HepG2 (cell line): ENCODE results near the gene RORC.
A peak's percentile ranks its signal among the peaks of the same experiment; 100 is the strongest.

Experiments used
- CTCF ChIP-seq: sonication (generic); formaldehyde crosslinking; IDR thresholded peaks from 2 replicates; pipeline ENCODE4 v1.5.0; 2020; ENCODE audit warnings: mild to moderate bottlenecking, missing genetic modification reagents, moderate library complexity
- EHMT2 ChIP-seq: fragments of 200-600 bp; sonication (generic); IDR thresholded peaks from 2 replicates; pipeline ENCODE4 v1.7.0; 2017; ENCODE audit warnings: antibody characterized with exemption, low read depth, low read length, borderline replicate concordance
- FOSL1 ChIP-seq: sonication (generic); formaldehyde crosslinking; IDR thresholded peaks from 2 replicates; pipeline ENCODE4 v1.9.0; 2021; ENCODE audit warnings: missing genetic modification reagents, borderline replicate concordance
- FOXM1 ChIP-seq: sonication (generic); formaldehyde crosslinking; IDR thresholded peaks from 2 replicates; pipeline ENCODE4 v1.5.0; 2020; ENCODE audit warnings: missing genetic modification reagents
- GMEB2 ChIP-seq: IDR thresholded peaks from 2 replicates; pipeline ENCODE4 v1.6.1; 2016; ENCODE audit warnings: missing biosample characterization, missing genetic modification reagents, low read depth
- GTF2F1 ChIP-seq: fragments of 150-350 bp; IDR thresholded peaks from 2 replicates; pipeline ENCODE4 v1.6.1; 2014; ENCODE audit warnings: low read length
- HNF4A ChIP-seq: sonication (generic); formaldehyde crosslinking; IDR thresholded peaks from 2 replicates; pipeline ENCODE4 v1.4.0; 2020; ENCODE audit warnings: missing genetic modification reagents
- MYC ChIP-seq: sonication (generic); formaldehyde crosslinking; IDR thresholded peaks from 2 replicates; pipeline ENCODE4 v1.9.0; 2021; ENCODE audit warnings: missing genetic modification reagents, borderline replicate concordance
- RNF2 ChIP-seq: fragments of 450-650 bp; conservative IDR thresholded peaks from 2 replicates; pipeline ENCODE4 v1.6.1; 2016; ENCODE audit warnings: low read depth
- SSRP1 ChIP-seq: IDR thresholded peaks from 2 replicates; pipeline ENCODE4 v1.6.1; 2016; ENCODE audit warnings: control low read depth
- ZNF274 ChIP-seq: sonication (generic); formaldehyde crosslinking; IDR thresholded peaks from 2 replicates; pipeline ENCODE4 v1.5.1; 2020; ENCODE audit warnings: mild to moderate bottlenecking, missing genetic modification reagents
- TF ChIP-seq, protein P1 (sequence below): sonication (generic); formaldehyde crosslinking; IDR thresholded peaks from 2 replicates; pipeline ENCODE4 v1.8.1; 2023; ENCODE audit warnings: mild to moderate bottlenecking, inconsistent platforms, moderate library complexity, missing genetic modification reagents, borderline replicate concordance
- TF ChIP-seq, protein P2 (sequence below): sonication (generic); formaldehyde crosslinking; conservative IDR thresholded peaks from 2 replicates; pipeline ENCODE4 v1.5.0; 2020; ENCODE audit warnings: missing genetic modification reagents
- TF ChIP-seq, protein P3 (sequence below): sonication (generic); formaldehyde crosslinking; IDR thresholded peaks from 2 replicates; pipeline ENCODE4 v1.4.0; 2020; ENCODE audit warnings: missing genetic modification reagents

DNA sequence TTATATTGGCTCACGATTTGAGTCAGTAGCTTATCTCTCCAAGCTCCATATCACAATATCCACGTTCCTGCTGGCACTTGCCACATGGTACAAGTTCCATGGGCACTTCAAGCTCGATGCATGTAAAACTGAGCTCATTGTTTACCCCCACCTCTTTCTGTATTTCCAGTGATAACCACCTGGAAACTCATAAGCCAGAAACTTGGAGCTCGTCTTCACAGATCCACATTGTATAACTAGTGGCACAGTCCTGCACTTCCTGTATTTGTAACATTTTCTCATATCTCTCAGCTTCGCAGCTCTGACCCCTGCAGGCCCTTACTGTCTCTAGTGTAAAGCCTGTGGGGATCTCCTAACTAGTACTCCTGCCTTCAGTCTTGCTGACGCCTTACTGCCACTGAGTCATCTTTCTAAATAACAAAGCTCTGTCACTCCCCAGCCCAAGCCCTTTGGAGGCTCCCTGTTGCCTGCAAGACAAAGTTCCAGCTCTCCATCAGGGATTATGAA is 14.5 kb upstream of the RORC start:
- TF ChIP-seq GTF2F1 (no peak), MYC (no peak), CTCF (CRISPR knock-in tag) (peak; percentile 4; the same call in 1 of the 2 replicates), HNF4A (CRISPR knock-in tag) (no peak), FOXM1 (CRISPR knock-in tag) (no peak), FOSL1 (CRISPR knock-in tag) (no peak), GMEB2 (CRISPR knock-in tag) (no peak), SSRP1 (CRISPR knock-in tag) (no peak), ZNF274 (no peak), RNF2 (no peak), EHMT2 (no peak)
- TF ChIP-seq, protein P1, sequence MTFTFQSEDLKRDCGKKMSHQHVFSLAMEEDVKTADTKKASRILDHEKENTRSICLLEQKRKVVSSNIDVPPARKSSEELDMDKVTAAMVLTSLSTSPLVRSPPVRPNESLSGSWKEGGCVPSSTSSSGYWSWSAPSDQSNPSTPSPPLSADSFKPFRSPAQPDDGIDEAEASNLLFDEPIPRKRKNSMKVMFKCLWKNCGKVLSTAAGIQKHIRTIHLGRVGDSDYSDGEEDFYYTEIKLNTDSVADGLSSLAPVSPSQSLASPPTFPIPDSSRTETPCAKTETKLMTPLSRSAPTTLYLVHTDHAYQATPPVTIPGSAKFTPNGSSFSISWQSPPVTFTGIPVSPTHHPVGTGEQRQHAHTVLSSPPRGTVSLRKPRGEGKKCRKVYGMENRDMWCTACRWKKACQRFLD (CRISPR knock-in tag) = no peak
- TF ChIP-seq, protein P2, sequence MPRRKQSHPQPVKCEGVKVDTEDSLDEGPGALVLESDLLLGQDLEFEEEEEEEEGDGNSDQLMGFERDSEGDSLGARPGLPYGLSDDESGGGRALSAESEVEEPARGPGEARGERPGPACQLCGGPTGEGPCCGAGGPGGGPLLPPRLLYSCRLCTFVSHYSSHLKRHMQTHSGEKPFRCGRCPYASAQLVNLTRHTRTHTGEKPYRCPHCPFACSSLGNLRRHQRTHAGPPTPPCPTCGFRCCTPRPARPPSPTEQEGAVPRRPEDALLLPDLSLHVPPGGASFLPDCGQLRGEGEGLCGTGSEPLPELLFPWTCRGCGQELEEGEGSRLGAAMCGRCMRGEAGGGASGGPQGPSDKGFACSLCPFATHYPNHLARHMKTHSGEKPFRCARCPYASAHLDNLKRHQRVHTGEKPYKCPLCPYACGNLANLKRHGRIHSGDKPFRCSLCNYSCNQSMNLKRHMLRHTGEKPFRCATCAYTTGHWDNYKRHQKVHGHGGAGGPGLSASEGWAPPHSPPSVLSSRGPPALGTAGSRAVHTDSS (CRISPR knock-in tag) = no peak
- TF ChIP-seq, protein P3, sequence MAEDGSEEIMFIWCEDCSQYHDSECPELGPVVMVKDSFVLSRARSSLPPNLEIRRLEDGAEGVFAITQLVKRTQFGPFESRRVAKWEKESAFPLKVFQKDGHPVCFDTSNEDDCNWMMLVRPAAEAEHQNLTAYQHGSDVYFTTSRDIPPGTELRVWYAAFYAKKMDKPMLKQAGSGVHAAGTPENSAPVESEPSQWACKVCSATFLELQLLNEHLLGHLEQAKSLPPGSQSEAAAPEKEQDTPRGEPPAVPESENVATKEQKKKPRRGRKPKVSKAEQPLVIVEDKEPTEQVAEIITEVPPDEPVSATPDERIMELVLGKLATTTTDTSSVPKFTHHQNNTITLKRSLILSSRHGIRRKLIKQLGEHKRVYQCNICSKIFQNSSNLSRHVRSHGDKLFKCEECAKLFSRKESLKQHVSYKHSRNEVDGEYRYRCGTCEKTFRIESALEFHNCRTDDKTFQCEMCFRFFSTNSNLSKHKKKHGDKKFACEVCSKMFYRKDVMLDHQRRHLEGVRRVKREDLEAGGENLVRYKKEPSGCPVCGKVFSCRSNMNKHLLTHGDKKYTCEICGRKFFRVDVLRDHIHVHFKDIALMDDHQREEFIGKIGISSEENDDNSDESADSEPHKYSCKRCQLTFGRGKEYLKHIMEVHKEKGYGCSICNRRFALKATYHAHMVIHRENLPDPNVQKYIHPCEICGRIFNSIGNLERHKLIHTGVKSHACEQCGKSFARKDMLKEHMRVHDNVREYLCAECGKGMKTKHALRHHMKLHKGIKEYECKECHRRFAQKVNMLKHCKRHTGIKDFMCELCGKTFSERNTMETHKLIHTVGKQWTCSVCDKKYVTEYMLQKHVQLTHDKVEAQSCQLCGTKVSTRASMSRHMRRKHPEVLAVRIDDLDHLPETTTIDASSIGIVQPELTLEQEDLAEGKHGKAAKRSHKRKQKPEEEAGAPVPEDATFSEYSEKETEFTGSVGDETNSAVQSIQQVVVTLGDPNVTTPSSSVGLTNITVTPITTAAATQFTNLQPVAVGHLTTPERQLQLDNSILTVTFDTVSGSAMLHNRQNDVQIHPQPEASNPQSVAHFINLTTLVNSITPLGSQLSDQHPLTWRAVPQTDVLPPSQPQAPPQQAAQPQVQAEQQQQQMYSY = no peak
